CD14-positive monocyte (primary cell): Measurements from ENCODE around the gene NFAM1. TPM values are rescaled to one million over a fixed set of nuclear protein-coding genes. Genes with fewer than 3 reads are reported as not detected.

Source experiments
- DNase-seq, 3 donors: peaks; one replicate each; pipeline ENCODE4 v3.0.0-alpha.2; 2011 to 2022
- H2AFZ ChIP-seq: 2 replicates; pipeline ENCODE4 v1.6.0; 2012; ENCODE audit warnings: mild to moderate bottlenecking, low read depth, low read length, inconsistent platforms; ENCODE audit not compliant: insufficient read depth, poor library complexity, severe bottlenecking
- H3K27ac ChIP-seq, 2 donors: 1 replicate in 1 of 2; 2 replicates in 1 of 2; pipeline ENCODE4 v1.5.1; 2012 to 2013; ENCODE audit warnings: low read length in 2 of 2, control low read depth in 1 of 2, inconsistent platforms in 1 of 2, low read depth in 1 of 2, mild to moderate bottlenecking in 1 of 2
- H3K27me3 ChIP-seq, 2 donors: one replicate each; pipeline versions ENCODE4 v1.6.0 to v1.6.1; 2011 to 2013; ENCODE audit warnings: low read length in 2 of 2; ENCODE audit not compliant: control insufficient read depth in 2 of 2, insufficient read depth in 2 of 2
- H3K36me3 ChIP-seq, 2 donors: replicated peaks in 1 of 2; 1 replicate in 1 of 2; 2 replicates in 1 of 2; pipeline versions ENCODE4 v1.5.1 to v1.6.1; 2012 to 2013; ENCODE audit warnings: low read length in 2 of 2, control low read depth in 1 of 2, inconsistent platforms in 1 of 2, mild to moderate bottlenecking in 1 of 2; ENCODE audit not compliant: insufficient read depth in 2 of 2, control insufficient read depth in 1 of 2
- H3K4me1 ChIP-seq, 2 donors: 1 replicate in 1 of 2; 2 replicates in 1 of 2; pipeline versions ENCODE4 v1.5.1 to v1.6.1; 2012 to 2013; ENCODE audit warnings: low read length in 2 of 2, control low read depth in 1 of 2, inconsistent platforms in 1 of 2, mild to moderate bottlenecking in 1 of 2, moderate library complexity in 1 of 2; ENCODE audit not compliant: insufficient read depth in 2 of 2, control insufficient read depth in 1 of 2
- H3K4me2 ChIP-seq: replicated peaks from 2 replicates; pipeline ENCODE3; 2012; ENCODE audit warnings: low read length, moderate library complexity, mild to moderate bottlenecking; ENCODE audit not compliant: poor library complexity, severe bottlenecking; ENCODE audit errors: extremely low read depth
- H3K4me3 ChIP-seq, 3 experiments: fragments of 200-600 bp in 1 of 3; sonication (generic) in 1 of 3; replicated peaks in 1 of 3; 1 replicate in 2 of 3; 2 replicates in 1 of 3; pipeline ENCODE4 v1.5.1; 2011 to 2013; ENCODE audit warnings: low read length in 3 of 3, mild to moderate bottlenecking in 3 of 3, control low read depth in 2 of 3, low read depth in 2 of 3, inconsistent platforms in 1 of 3, moderate library complexity in 1 of 3
- H3K79me2 ChIP-seq: 2 replicates; pipeline ENCODE4 v1.6.0; 2012; ENCODE audit warnings: mild to moderate bottlenecking, control low read depth, inconsistent platforms, low read length, moderate library complexity; ENCODE audit not compliant: insufficient read depth
- H3K9ac ChIP-seq: 2 replicates; pipeline ENCODE4 v1.6.0; 2017; ENCODE audit warnings: low read length, mild to moderate bottlenecking; ENCODE audit not compliant: insufficient read depth, poor library complexity, severe bottlenecking
- H3K9me3 ChIP-seq, 2 donors: replicated peaks in 1 of 2; 1 replicate in 1 of 2; 2 replicates in 1 of 2; pipeline versions ENCODE4 v1.5.1 to v1.6.1; 2012 to 2013; ENCODE audit warnings: low read length in 2 of 2, control low read depth in 1 of 2; ENCODE audit not compliant: control insufficient read depth in 1 of 2, insufficient read depth in 1 of 2
- H4K20me1 ChIP-seq: 2 replicates; pipeline ENCODE4 v1.6.0; 2012; ENCODE audit warnings: mild to moderate bottlenecking, low read length, control low read depth, moderate library complexity; ENCODE audit not compliant: insufficient read depth
- H3K27ac Mint-ChIP-seq, 7 donors: one replicate each; pipeline ENCODE4 v1.8.0; 2020; ENCODE audit warnings: mild to moderate bottlenecking in 7 of 7, mixed read lengths in 7 of 7, moderate library complexity in 6 of 7, inconsistent platforms in 2 of 7
- H3K27me3 Mint-ChIP-seq, 3 donors: one replicate each; pipeline ENCODE4 v1.8.0; 2021 to 2022; ENCODE audit warnings: low read depth in 3 of 3, mild to moderate bottlenecking in 3 of 3, mixed read lengths in 3 of 3, moderate library complexity in 3 of 3, inconsistent platforms in 1 of 3
- H3K36me3 Mint-ChIP-seq, 2 donors: one replicate each; pipeline ENCODE4 v1.8.0; 2020; ENCODE audit warnings: mixed read lengths in 2 of 2, inconsistent platforms in 1 of 2, mild to moderate bottlenecking in 1 of 2
- H3K4me1 Mint-ChIP-seq: one replicate; pipeline ENCODE4 v1.8.0; 2020; ENCODE audit warnings: mild to moderate bottlenecking, mixed read lengths
- H3K4me3 Mint-ChIP-seq, 2 donors: one replicate each; pipeline ENCODE4 v1.8.0; 2020; ENCODE audit warnings: mild to moderate bottlenecking in 2 of 2, mixed read lengths in 2 of 2, moderate library complexity in 1 of 2
- H3K9me3 Mint-ChIP-seq, 7 donors: one replicate each; pipeline ENCODE4 v1.8.0; 2020 to 2022; ENCODE audit warnings: mixed read lengths in 7 of 7, mild to moderate bottlenecking in 6 of 7, moderate library complexity in 6 of 7, inconsistent platforms in 2 of 7
- CTCF ChIP-seq: fragments of 200-600 bp; IDR thresholded peaks from one replicate; pipeline ENCODE4 v1.8.0; 2022; ENCODE audit warnings: antibody characterized with exemption, mild to moderate bottlenecking
- WGBS: methylation state at CpG from one replicate; pipeline ENCODE4 v1.1.5; 2013; ENCODE audit warnings: missing lambda C conversion rate; ENCODE audit not compliant: insufficient coverage; 5-methylcytosine and 5-hydroxymethylcytosine counted together
- intact Hi-C, 2 donors: fragments of 100-400 bp; cut with micrococcal nuclease; formaldehyde crosslinking; loops; one replicate each; pipeline versions ENCODE4 v1.15.0 to v1.15.1; 2023
- polyA plus RNA-seq, 3 donors: library from polyadenylated mRNA; depleted of rRNA in 1 of 3; unstranded in 2 of 3; stranded (reverse) in 1 of 3; fragments of 300-500 nt in 2 of 3; fragments of >200 nt in 1 of 3; fragmentation: Illumina TruSeq in 2 of 3; gene quantifications; 1 replicate in 2 of 3; 2 replicates in 1 of 3; pipeline ENCODE4 v1.2.3, GENCODE V29; 2012 to 2021

Gene NFAM1
- polyA plus RNA-seq, 3 donors = 36.0 to 71.0 (median 69.7) TPM

- intact Hi-C loops = loop anchor here (5.0 to 10.0 kb wide), 2 partner anchors 58 to 156 kb away; partner anchors contain the start of gene TCF20 (in 2 of the 2)
- Mint-ChIP-seq H3K4me3 (peak overlapping the region; percentile 99), H3K9me3 (peaks cover 0 to 2% (median 0%) of the 10 kb centered on the region in 7 donors), H3K27ac (peak overlapping the region; percentile 96 to 99 (median 98)), H3K4me1 (peaks cover 85% of the 10 kb centered on the region), H3K27me3 (peaks cover 0 to 2% (median 0%) of the 10 kb centered on the region in 3 donors), H3K36me3 (peaks cover 31 to 44% of the 10 kb centered on the region in 2 donors)
- 35% methylated on average over 6 of the region's 9 CpGs for WGBS
- Histone ChIP-seq H3K27ac (peak overlapping the region; percentile 94 to 96), H2AFZ (no peak overlapping the region), H3K36me3 (peaks cover 31 to 39% of the 10 kb centered on the region in 2 donors), H3K4me3 (peak overlapping the region; percentile 86 to 100 (median 90)), H3K9ac (peak overlapping the region; percentile 96), H3K9me3 (no peaks in the 10 kb centered on the region), H3K4me2 (peak overlapping the region; percentile 97), H3K27me3 (no peaks in the 10 kb centered on the region), H3K4me1 (peaks cover 89 to 97% of the 10 kb centered on the region in 2 donors), H4K20me1 (peaks cover 49% of the 10 kb centered on the region), H3K79me2 (peaks cover 97% of the 10 kb centered on the region)
- no peak for TF ChIP-seq CTCF
- peak; percentile 76 to 91 (median 86) for DNase-seq
Observed at GRCh38 chr22:42430528-42431125, 1.6 kb downstream of the NFAM1 start.

- Histone ChIP-seq H3K4me3 (peak overlapping the region in 1 of 3 experiments; percentile 9), H3K27ac (peak overlapping the region in 1 of 2 donors; percentile 70), H3K4me1 (peaks cover 73 to 86% of the 10 kb centered on the region in 2 donors), H3K9me3 (no peaks in the 10 kb centered on the region), H3K79me2 (peaks cover 100% of the 10 kb centered on the region), H3K36me3 (peaks cover 34 to 49% of the 10 kb centered on the region in 2 donors), H3K4me2 (peak overlapping the region; percentile 30), H3K27me3 (no peaks in the 10 kb centered on the region), H3K9ac (no peak overlapping the region), H4K20me1 (peaks cover 67% of the 10 kb centered on the region), H2AFZ (no peak overlapping the region)
- WGBS = 94% methylated on average over 2 of the region's 3 CpGs
- peaks cover 0 to 2% (median 0%) of the 10 kb centered on the region in 7 donors for H3K9me3 Mint-ChIP-seq
- peak overlapping the region in 6 of 7 donors; percentile 75 to 99 (median 96) for H3K27ac Mint-ChIP-seq
- peaks cover 0 to under 1% (median 0%) of the 10 kb centered on the region in 3 donors for H3K27me3 Mint-ChIP-seq
- no peak for DNase-seq
- H3K4me3 Mint-ChIP-seq = peak overlapping the region; percentile 26 to 31
- intact Hi-C loops = no loop called here
- peaks cover 77% of the 10 kb centered on the region for H3K4me1 Mint-ChIP-seq
- no peak for TF ChIP-seq CTCF
- peaks cover 36 to 60% of the 10 kb centered on the region in 2 donors for H3K36me3 Mint-ChIP-seq
Observed at GRCh38 chr22:42428760-42429159, 3.4 kb downstream of the NFAM1 start.
